Muscle layer of colon (tissue), 2 donors: ENCODE results near the gene NUDT8.

ENCODE experiments used
- H3K27ac ChIP-seq: one replicate; pipeline ENCODE4 v1.7.0; 2013; ENCODE audit warnings: low read depth, mild to moderate bottlenecking, low read length, moderate library complexity
- H3K27me3 ChIP-seq, 2 donors: one replicate each; pipeline ENCODE4 v1.7.0; 2013; ENCODE audit warnings: low read length in 2 of 2, mild to moderate bottlenecking in 2 of 2; ENCODE audit not compliant: insufficient read depth in 2 of 2, control insufficient read depth in 1 of 2
- H3K36me3 ChIP-seq: one replicate; pipeline ENCODE4 v1.7.0; 2013; ENCODE audit warnings: mild to moderate bottlenecking, low read length; ENCODE audit not compliant: insufficient read depth
- H3K4me1 ChIP-seq: one replicate; pipeline ENCODE4 v1.7.0; 2013; ENCODE audit warnings: mild to moderate bottlenecking, low read length; ENCODE audit not compliant: insufficient read depth
- H3K4me3 ChIP-seq, 2 donors: one replicate each; pipeline ENCODE4 v1.7.0; 2013; ENCODE audit warnings: low read length in 2 of 2, low read depth in 1 of 2, mild to moderate bottlenecking in 1 of 2, moderate library complexity in 1 of 2
- H3K9ac ChIP-seq: one replicate; pipeline ENCODE4 v1.7.0; 2013; ENCODE audit warnings: low read length
- H3K9me3 ChIP-seq: one replicate; pipeline ENCODE4 v1.7.0; 2013; ENCODE audit warnings: mild to moderate bottlenecking, low read length
- donor health status: abdominal sarcoma.
- donor health status: Adenocarcinoma of cecum.

The NUDT8 gene

DNA sequence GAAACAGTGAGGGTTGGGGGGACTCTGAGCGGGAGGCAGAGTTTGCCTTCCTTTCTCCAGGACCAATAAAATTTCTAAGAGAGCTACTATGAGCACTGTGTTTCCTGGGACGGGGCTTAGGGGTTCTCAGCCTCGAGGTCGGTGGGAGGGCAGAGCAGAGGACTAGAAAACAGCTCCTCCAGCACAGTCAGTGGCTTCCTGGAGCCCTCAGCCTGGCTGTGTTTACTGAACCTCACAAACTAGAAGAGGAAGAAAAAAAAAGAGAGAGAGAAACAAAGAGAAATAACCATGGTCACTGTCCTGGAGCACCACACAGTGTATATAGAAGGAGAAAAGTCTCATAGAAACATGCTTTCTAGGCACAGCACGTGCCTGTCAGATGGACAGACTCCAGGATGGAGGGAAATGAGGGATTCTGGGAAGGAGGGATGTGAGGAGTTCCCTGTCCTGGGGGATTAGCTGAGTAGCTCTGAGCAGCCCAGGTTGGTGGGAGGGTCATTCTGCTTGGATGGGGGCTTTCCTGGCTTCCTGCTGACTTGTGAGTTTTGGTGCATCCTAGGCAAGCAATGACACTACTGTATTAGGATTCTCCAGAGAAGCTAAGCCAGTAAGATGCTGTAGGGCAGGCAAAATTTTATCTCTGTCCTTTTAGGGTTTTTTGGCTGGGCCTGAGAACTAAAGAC, 43.0 kb downstream of the NUDT8 start:
- H3K9ac ChIP-seq: no peak overlapping the region
- no peak overlapping the region for H3K4me3 ChIP-seq
- no peaks in the 10 kb centered on the region for H3K27me3 ChIP-seq
- no peaks in the 10 kb centered on the region for H3K36me3 ChIP-seq
- H3K9me3 ChIP-seq: no peaks in the 10 kb centered on the region
- H3K4me1 ChIP-seq: peaks cover 12% of the 10 kb centered on the region
- H3K27ac ChIP-seq: no peak overlapping the region

DNA sequence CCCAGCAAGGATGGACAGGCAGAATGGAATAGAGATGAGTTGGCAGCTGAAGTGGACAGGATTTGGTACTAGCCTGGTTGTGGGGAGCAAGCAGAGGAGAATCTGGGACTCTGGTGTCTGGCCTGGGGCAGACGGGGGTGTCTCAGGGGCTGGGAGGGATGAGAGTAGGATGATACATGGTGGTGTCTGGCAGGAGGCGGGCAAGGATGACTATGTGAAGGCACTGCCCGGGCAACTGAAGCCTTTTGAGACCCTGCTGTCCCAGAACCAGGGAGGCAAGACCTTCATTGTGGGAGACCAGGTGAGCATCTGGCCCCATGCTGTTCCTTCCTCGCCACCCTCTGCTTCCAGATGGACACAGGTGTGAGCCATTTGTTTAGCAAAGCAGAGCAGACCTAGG, 43.8 kb downstream of the NUDT8 start:
- Histone ChIP-seq H3K4me3 (no peak overlapping the region), H3K4me1 (peaks cover 12% of the 10 kb centered on the region), H3K9me3 (no peaks in the 10 kb centered on the region), H3K36me3 (no peaks in the 10 kb centered on the region), H3K27ac (no peak overlapping the region), H3K9ac (no peak overlapping the region), H3K27me3 (no peaks in the 10 kb centered on the region)

- peak overlapping the region; percentile 73 to 78 for H3K4me3 ChIP-seq
- H3K9ac ChIP-seq: peak overlapping the region; percentile 58
- H3K27ac ChIP-seq: peak overlapping the region; percentile 95
- no peaks in the 10 kb centered on the region for H3K9me3 ChIP-seq
- H3K36me3 ChIP-seq: no peaks in the 10 kb centered on the region
- H3K4me1 ChIP-seq: peaks cover 12% of the 10 kb centered on the region
- H3K27me3 ChIP-seq: no peaks in the 10 kb centered on the region
Observed at GRCh38 chr11:67584881-67585873, 44.6 kb downstream of the NUDT8 start.

DNA sequence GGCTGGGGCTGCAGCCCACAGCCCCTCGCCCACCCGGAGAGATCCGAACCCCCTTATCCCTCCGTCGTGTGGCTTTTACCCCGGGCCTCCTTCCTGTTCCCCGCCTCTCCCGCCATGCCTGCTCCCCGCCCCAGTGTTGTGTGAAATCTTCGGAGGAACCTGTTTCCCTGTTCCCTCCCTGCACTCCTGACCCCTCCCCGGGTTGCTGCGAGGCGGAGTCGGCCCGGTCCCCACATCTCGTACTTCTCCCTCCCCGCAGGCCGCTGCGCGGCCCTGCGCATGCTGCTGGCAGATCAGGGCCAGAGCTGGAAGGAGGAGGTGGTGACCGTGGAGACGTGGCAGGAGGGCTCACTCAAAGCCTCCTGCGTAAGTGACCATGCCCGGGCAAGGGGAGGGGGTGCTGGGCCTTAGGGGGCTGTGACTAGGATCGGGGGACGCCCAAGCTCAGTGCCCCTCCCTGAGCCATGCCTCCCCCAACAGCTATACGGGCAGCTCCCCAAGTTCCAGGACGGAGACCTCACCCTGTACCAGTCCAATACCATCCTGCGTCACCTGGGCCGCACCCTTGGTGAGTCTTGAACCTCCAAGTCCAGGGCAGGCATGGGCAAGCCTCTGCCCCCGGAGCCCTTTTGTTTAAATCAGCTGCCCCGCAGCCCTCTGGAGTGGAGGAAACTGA, 45.4 kb downstream of the NUDT8 start:
- Histone ChIP-seq H3K9me3 (no peaks in the 10 kb centered on the region), H3K4me3 (peak overlapping the region; percentile 73 to 78), H3K36me3 (no peaks in the 10 kb centered on the region), H3K4me1 (peaks cover 12% of the 10 kb centered on the region), H3K27ac (peak overlapping the region; percentile 95), H3K27me3 (no peaks in the 10 kb centered on the region), H3K9ac (peak overlapping the region; percentile 58)

- Histone ChIP-seq H3K27me3 (no peaks in the 10 kb centered on the region), H3K9me3 (no peaks in the 10 kb centered on the region), H3K4me1 (peaks cover 12% of the 10 kb centered on the region), H3K4me3 (peak within 1 kb of the TSS; percentile 73 to 78), H3K27ac (peak within 1 kb of the TSS; percentile 95), H3K36me3 (no peaks in the 10 kb centered on the region), H3K9ac (peak within 1 kb of the TSS; percentile 58)
Observed at GRCh38 chr11:67583247-67584204, 46.2 kb downstream of the NUDT8 start, which contains the start of gene GSTP1. GSTP1 (plus strand) TSS chr11:67583812; CDS start chr11:67583844, 32 bp downstream.

DNA sequence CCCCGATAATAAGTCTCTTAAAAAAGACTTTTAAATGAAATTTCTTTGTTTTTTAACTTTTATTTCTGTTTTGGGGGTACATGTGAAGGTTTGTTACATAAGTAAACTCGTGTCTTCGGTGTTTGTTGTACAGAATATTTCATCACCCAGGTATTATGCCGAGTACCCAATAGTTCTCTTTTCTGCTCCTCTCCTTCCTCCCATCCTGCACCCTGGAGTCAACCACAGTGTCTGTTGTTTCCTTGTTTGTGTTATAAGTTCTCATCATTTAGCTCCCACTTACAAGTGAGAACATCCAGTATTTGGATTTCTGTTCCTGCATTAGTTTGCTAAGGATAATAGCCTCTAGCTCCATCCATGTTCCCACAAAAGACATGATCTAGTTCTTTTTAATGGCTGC, 47.7 kb downstream of the NUDT8 start:
- H3K27me3 ChIP-seq: no peaks in the 10 kb centered on the region
- H3K27ac ChIP-seq: no peak overlapping the region
- peaks cover 12% of the 10 kb centered on the region for H3K4me1 ChIP-seq
- H3K9me3 ChIP-seq: no peaks in the 10 kb centered on the region
- no peak overlapping the region for H3K9ac ChIP-seq
- H3K4me3 ChIP-seq: no peak overlapping the region
- no peaks in the 10 kb centered on the region for H3K36me3 ChIP-seq

- Histone ChIP-seq H3K27ac (no peak overlapping the region), H3K4me3 (no peak overlapping the region), H3K36me3 (no peaks in the 10 kb centered on the region), H3K27me3 (no peaks in the 10 kb centered on the region), H3K9me3 (no peaks in the 10 kb centered on the region), H3K9ac (no peak overlapping the region), H3K4me1 (peaks cover 12% of the 10 kb centered on the region)
Observed at GRCh38 chr11:67581469-67581868, 48.3 kb downstream of the NUDT8 start.

DNA sequence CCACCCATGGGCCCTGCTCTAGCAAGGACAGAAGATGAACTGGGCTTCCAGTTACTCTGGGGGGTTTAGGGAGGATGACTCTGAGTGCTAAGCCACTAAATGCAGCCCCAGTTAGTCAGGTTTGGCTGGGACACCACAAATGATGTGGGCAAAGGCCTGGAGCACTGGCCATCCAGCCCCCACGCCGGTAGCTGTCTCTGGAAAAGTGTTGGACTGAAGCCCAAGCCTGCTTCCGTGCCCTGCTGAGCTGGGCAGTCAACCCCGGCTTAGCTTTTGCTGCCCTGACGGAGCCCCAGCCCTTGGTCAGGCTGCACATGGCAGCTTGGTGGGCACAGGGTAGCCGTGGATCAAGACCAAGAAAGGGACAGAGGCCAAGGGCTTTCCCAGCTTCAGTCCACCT, 51.8 kb downstream of the NUDT8 start:
- H3K9me3 ChIP-seq: no peaks in the 10 kb centered on the region
- H3K4me1 ChIP-seq: no peaks in the 10 kb centered on the region
- H3K9ac ChIP-seq: no peak overlapping the region
- H3K4me3 ChIP-seq: no peak overlapping the region
- no peak overlapping the region for H3K27ac ChIP-seq
- H3K27me3 ChIP-seq: no peaks in the 10 kb centered on the region
- H3K36me3 ChIP-seq: no peaks in the 10 kb centered on the region
